A549 (cell line): ENCODE measurements around the gene MS4A18. TPM values are rescaled to one million over a fixed set of nuclear protein-coding genes. Genes with fewer than 3 reads are reported as not detected.

Experiments used
- ATAC-seq, 2 experiments: fragments of 200-7000 bp in 1 of 2; fragments of >200 bp in 1 of 2; cut with Nextera tagmentation in 1 of 2; cut with Tn5 transposase in 1 of 2; 3 replicates each; pipeline versions ENCODE4 v1.8.0 to v1.9.1; 2018 to 2020; ENCODE audit warnings: mild to moderate bottlenecking in 1 of 2, moderate library complexity in 1 of 2
- CTCF ChIA-PET: fragments of 300-600 bp; sonication (Branson Sonifier 250); formaldehyde crosslinking; extraction: SDS; loops from one replicate; lab custom pipeline; 2021; ENCODE audit warnings: antibody characterized with exemption, inconsistent platforms; lab: Yijun Ruan, JAX
- POLR2A ChIA-PET: fragments of 350-600 bp; formaldehyde crosslinking; extraction: SDS; loops from one replicate; lab custom pipeline; 2021; ENCODE audit warnings: antibody characterized with exemption, inconsistent platforms; lab: Yijun Ruan, JAX
- DNase-seq, 2 experiments: peaks; one replicate each; pipeline versions ENCODE4 v3.0.0 to v3.0.0-alpha.2; 2011 to 2016; ENCODE audit warnings: low read depth in 1 of 2, low spot score in 1 of 2
- FAIRE-seq: peaks from 2 replicates; lab custom pipeline; 2011; peaks lifted over from hg19 to GRCh38; lab: Jason Lieb, UNC
- H3K27ac ChIP-seq, 2 experiments: fragments of >200 bp; sonication (Bioruptor Twin); formaldehyde crosslinking; 3 replicates each; pipeline ENCODE4 v1.5.1; 2016 to 2017
- H3K4me1 ChIP-seq: fragments of >200 bp; sonication (Bioruptor Twin); formaldehyde crosslinking; 3 replicates; pipeline ENCODE4 v1.6.1; 2016
- H3K4me2 ChIP-seq: fragments of >200 bp; sonication (Bioruptor Twin); formaldehyde crosslinking; 3 replicates; pipeline ENCODE4 v1.6.1; 2016
- H3K4me3 ChIP-seq: fragments of >200 bp; sonication (Bioruptor Twin); formaldehyde crosslinking; 3 replicates; pipeline ENCODE4 v1.5.1; 2016
- H3K9me3 ChIP-seq: fragments of >200 bp; sonication (Bioruptor Twin); formaldehyde crosslinking; 3 replicates; pipeline ENCODE4 v1.6.1; 2016
- BHLHE40 ChIP-seq: IDR thresholded peaks from 2 replicates; pipeline ENCODE4 v1.6.1; 2012; ENCODE audit warnings: low read depth, low read length, inconsistent platforms
- CBX2 ChIP-seq: fragments of 200-600 bp; sonication (generic); IDR thresholded peaks from 2 replicates; pipeline ENCODE4 v1.6.1; 2016; ENCODE audit warnings: low read depth, mild to moderate bottlenecking, borderline replicate concordance
- CEBPB ChIP-seq, 2 experiments: fragments of >200 bp in 1 of 2; sonication (Bioruptor Twin) in 1 of 2; formaldehyde crosslinking in 1 of 2; IDR thresholded peaks; 2 replicates each; pipeline ENCODE4 v1.6.1; 2012 to 2016
- CHD2 ChIP-seq: fragments of 150-350 bp; IDR thresholded peaks from 2 replicates; pipeline ENCODE4 v1.6.1; 2014; ENCODE audit warnings: low read length; ENCODE audit not compliant: partially characterized antibody
- CHD4 ChIP-seq: fragments of 200-600 bp; sonication (generic); IDR thresholded peaks from 2 replicates; pipeline ENCODE4 v1.6.1; 2016; ENCODE audit warnings: antibody characterized with exemption, mild to moderate bottlenecking, borderline replicate concordance
- ELK1 ChIP-seq: fragments of 150-350 bp; IDR thresholded peaks from 2 replicates; pipeline ENCODE4 v1.6.1; 2014; ENCODE audit warnings: low read depth, mild to moderate bottlenecking, low read length
- EP300 ChIP-seq, 2 experiments: fragments of >200 bp; sonication (Bioruptor Twin); formaldehyde crosslinking; IDR thresholded peaks; 2 replicates in 1 of 2; 3 replicates in 1 of 2; pipeline ENCODE4 v1.6.1; 2016 to 2017
- FOSB ChIP-seq: fragments of 250-450 bp; sonication (Bioruptor Pico); IDR thresholded peaks from 2 replicates; pipeline ENCODE4 v1.5.0; 2020; ENCODE audit warnings: mild to moderate bottlenecking, moderate library complexity
- FOXS1 ChIP-seq: fragments of 250-450 bp; sonication (Bioruptor Pico); IDR thresholded peaks from 2 replicates; pipeline ENCODE4 v1.5.0; 2020; ENCODE audit warnings: mild to moderate bottlenecking, moderate library complexity
- GATA3 ChIP-seq: IDR thresholded peaks from 2 replicates; pipeline ENCODE4 v1.6.1; 2012; ENCODE audit warnings: borderline replicate concordance
- HOXA7 ChIP-seq: fragments of 250-450 bp; sonication (Bioruptor Pico); IDR thresholded peaks from 2 replicates; pipeline ENCODE4 v1.5.0; 2020; ENCODE audit warnings: mild to moderate bottlenecking, moderate library complexity
- HOXB13 ChIP-seq: fragments of 250-450 bp; sonication (Bioruptor Pico); IDR thresholded peaks from 2 replicates; pipeline ENCODE4 v1.5.0; 2020; ENCODE audit warnings: low read depth, mild to moderate bottlenecking, moderate library complexity
- HOXB5 ChIP-seq: fragments of 250-450 bp; sonication (Bioruptor Pico); IDR thresholded peaks from 2 replicates; pipeline ENCODE4 v1.5.0; 2020; ENCODE audit warnings: mild to moderate bottlenecking, moderate library complexity
- JUNB ChIP-seq: fragments of >200 bp; sonication (Bioruptor Twin); formaldehyde crosslinking; IDR thresholded peaks from 2 replicates; pipeline ENCODE4 v1.6.1; 2016
- KDM5A ChIP-seq: fragments of 200-600 bp; sonication (generic); IDR thresholded peaks from 2 replicates; pipeline ENCODE4 v1.6.1; 2016; ENCODE audit warnings: antibody characterized with exemption, mild to moderate bottlenecking
- NFE2L2 ChIP-seq: fragments of 150-350 bp; conservative IDR thresholded peaks from 2 replicates; pipeline ENCODE4 v1.6.1; 2014; ENCODE audit warnings: low read length
- PHF8 ChIP-seq: fragments of 200-600 bp; sonication (generic); IDR thresholded peaks from 2 replicates; pipeline ENCODE4 v1.6.1; 2016; ENCODE audit warnings: low read depth, mild to moderate bottlenecking, antibody characterized with exemption, moderate library complexity, borderline replicate concordance
- SREBF2 ChIP-seq: fragments of 450-650 bp; IDR thresholded peaks from 2 replicates; pipeline ENCODE4 v1.6.1; 2014; ENCODE audit warnings: mild to moderate bottlenecking, moderate library complexity
- TFCP2L1 ChIP-seq: fragments of 250-450 bp; sonication (Bioruptor Pico); IDR thresholded peaks from 2 replicates; pipeline ENCODE4 v1.5.0; 2021; ENCODE audit warnings: mild to moderate bottlenecking
- ZFP36 ChIP-seq: fragments of 450-650 bp; IDR thresholded peaks from 2 replicates; pipeline ENCODE4 v1.6.1; 2014; ENCODE audit warnings: borderline replicate concordance; ENCODE audit not compliant: partially characterized antibody
- ZNF302 ChIP-seq: fragments of 250-450 bp; sonication (Bioruptor Pico); IDR thresholded peaks from 2 replicates; pipeline ENCODE4 v1.9.0; 2021; ENCODE audit warnings: inconsistent platforms, mild to moderate bottlenecking, moderate library complexity
- WGBS: methylation state at CpG from one replicate; pipeline ENCODE4 v1.1.6; 2017; ENCODE audit errors: missing lambda C conversion rate; 5-methylcytosine and 5-hydroxymethylcytosine counted together
- polyA plus RNA-seq, 4 experiments: library from polyadenylated mRNA; depleted of rRNA in 3 of 4; stranded (reverse); fragments of >200 nt; fragmentation: RNase III in 1 of 4; extraction: RNeasy Plus Mini Kit Qiagen cat#74134 plus additional on column Dnase treatment in 1 of 4; gene quantifications; 2 replicates in 3 of 4; 3 replicates in 1 of 4; pipeline ENCODE4 v1.2.3, GENCODE V29; 2011 to 2017
- TF ChIP-seq, protein P1 (sequence below): fragments of 450-650 bp; IDR thresholded peaks from 2 replicates; pipeline ENCODE4 v1.6.1; 2014; ENCODE audit warnings: antibody characterized with exemption
- TF ChIP-seq, protein P2 (sequence below): fragments of 200-600 bp; sonication (generic); IDR thresholded peaks from 2 replicates; pipeline ENCODE4 v1.6.1; 2016; ENCODE audit warnings: antibody characterized with exemption, mild to moderate bottlenecking, moderate library complexity

Gene MS4A18
- polyA plus RNA-seq, 2 of the 4 experiments (the other 2 are of a cell fraction): not detected

DNA sequence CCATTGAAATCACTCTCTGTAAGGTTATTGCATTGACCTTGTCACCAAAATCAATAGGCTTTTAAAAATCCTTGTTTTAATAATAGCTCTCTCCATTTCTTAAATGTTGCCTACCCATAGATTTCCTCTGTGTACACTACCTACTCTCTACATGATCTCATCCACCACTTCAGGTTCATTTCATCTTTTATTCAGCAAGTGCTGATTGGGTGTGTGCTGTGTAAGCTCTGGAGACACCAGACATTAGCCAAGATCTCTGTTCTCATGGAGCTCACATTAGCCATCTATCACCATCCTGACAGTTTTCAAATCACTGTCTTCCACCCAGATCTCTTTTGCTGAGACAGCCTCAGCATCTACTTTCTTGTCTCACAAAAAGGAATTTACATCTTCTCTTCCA, 56.3 kb downstream of the MS4A18 start:
- ChIA-PET CTCF (interaction anchor here (1.2 to 9.1 kb wide), 5 partner anchors 16 to 116 kb away, joined by 3 to 129 read pairs (median 14); no protein-coding TSS in a partner anchor), POLR2A (no interaction called here)
- no peak for FAIRE-seq

GRCh38 chr11:60781286-60781980, 56.9 kb downstream of the MS4A18 start:
- ChIA-PET POLR2A (no interaction called here), CTCF (interaction anchor here (1.0 to 9.1 kb wide), 6 partner anchors 8 to 116 kb away, joined by 3 to 129 read pairs (median 8); no protein-coding TSS in a partner anchor)
- H3K27ac ChIP-seq: no peak overlapping the region
- WGBS: 34% methylated on average over 7 of the region's 7 CpGs
- no peaks in the 10 kb centered on the region for H3K9me3 ChIP-seq
- H3K4me3 ChIP-seq: no peak overlapping the region
- no peak for DNase-seq
- peaks cover 5% of the 10 kb centered on the region; the same call in 1 of the 3 replicates for H3K4me1 ChIP-seq
- no peak for ATAC-seq
- no peak for TF ChIP-seq HOXB5 (CRISPR knock-in tag)
- TF ChIP-seq HOXA7 (CRISPR knock-in tag): no peak
- TF ChIP-seq BHLHE40: no peak
- TF ChIP-seq ZNF302: no peak
- no peak for TF ChIP-seq HOXB13 (CRISPR knock-in tag)
- TF ChIP-seq FOXS1 (CRISPR knock-in tag): no peak
- TF ChIP-seq, protein P1, sequence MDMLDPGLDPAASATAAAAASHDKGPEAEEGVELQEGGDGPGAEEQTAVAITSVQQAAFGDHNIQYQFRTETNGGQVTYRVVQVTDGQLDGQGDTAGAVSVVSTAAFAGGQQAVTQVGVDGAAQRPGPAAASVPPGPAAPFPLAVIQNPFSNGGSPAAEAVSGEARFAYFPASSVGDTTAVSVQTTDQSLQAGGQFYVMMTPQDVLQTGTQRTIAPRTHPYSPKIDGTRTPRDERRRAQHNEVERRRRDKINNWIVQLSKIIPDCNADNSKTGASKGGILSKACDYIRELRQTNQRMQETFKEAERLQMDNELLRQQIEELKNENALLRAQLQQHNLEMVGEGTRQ: no peak
- H3K4me2 ChIP-seq: no peak overlapping the region
- no peak for FAIRE-seq

More for the DNA sequence above, 56.3 kb downstream of the MS4A18 start:
- Histone ChIP-seq H3K4me1 (peaks cover 5% of the 10 kb centered on the region; the same call in 1 of the 3 replicates), H3K4me2 (no peak overlapping the region), H3K4me3 (no peak overlapping the region), H3K9me3 (no peaks in the 10 kb centered on the region), H3K27ac (no peak overlapping the region)
- no peak for TF ChIP-seq NFE2L2
- TF ChIP-seq JUNB: no peak
- ATAC-seq: no peak
- no peak for DNase-seq

DNA sequence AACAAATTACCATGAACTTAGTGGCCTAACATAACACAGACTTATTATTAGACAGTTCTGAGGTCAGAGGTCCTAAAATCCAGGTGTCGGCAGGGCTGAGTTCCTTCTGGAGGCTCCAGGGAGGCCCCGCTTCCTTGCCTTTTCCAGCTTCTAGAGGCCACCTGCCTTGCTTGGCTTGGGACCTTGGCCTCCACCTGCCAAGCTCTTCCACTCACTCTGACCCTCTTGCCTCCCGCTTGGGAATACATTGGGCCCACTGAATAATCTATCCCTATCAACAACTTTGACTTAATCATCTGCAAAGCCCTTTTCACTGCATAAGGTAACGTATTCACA, 57.4 kb downstream of the MS4A18 start:
- FAIRE-seq (no peak), DNase-seq (no peak), ATAC-seq (no peak)
- CTCF ChIA-PET: interaction anchor here (1.0 to 9.1 kb wide), 5 partner anchors 9 to 107 kb away, joined by 3 to 129 read pairs (median 3); no protein-coding TSS in a partner anchor
- Histone ChIP-seq H3K4me2 (no peak overlapping the region), H3K9me3 (no peaks in the 10 kb centered on the region), H3K4me3 (no peak overlapping the region), H3K27ac (no peak overlapping the region), H3K4me1 (peaks cover 5% of the 10 kb centered on the region; the same call in 1 of the 3 replicates)
- POLR2A ChIA-PET: interaction anchor here (0.6 kb wide), 1 partner anchor 106 kb away, joined by 5 read pairs; no protein-coding TSS in a partner anchor
- TF ChIP-seq CBX2 (no peak), ELK1 (no peak), HOXB13 (CRISPR knock-in tag) (no peak), CHD4 (no peak), FOSB (CRISPR knock-in tag) (no peak)
- 80% methylated on average over 4 of the region's 4 CpGs for WGBS

DNA sequence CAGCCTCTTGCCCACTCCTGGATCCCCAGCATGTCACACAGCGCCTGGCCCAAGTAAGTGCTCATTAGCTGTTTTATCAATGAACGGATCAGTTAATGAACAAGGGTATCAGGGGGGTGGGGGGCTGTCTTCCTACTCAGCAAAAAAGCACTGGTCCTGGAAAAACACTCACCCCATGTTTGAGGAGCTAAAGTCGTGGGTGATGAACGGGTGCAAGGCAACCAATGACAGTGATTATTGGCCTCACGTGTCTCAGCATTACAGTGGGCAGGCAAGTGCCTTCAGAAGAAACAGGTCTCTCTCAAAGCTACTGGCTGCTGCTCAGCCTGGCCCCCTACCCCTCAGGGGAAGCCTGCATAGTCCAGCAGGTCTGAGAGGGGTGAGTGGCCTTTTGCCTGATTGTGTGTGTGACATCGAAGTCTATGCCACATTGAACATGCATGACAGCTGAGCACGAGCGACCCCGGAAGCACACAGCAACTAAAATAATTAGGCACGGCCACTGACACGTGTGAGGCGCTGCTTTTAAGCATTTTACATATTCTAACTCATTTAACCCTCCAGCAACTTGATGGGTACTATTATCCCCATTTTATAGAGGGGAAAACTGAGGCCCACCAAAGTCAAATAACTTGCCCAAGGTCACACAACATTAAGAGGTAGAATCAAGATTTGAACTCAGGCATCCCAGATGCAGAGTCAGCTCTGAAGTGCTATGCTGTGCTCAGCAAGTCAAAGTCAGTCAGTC, 58.0 kb downstream of the MS4A18 start:
- POLR2A ChIA-PET: interaction anchor here (0.6 kb wide), 1 partner anchor 105 kb away, joined by 5 read pairs; no protein-coding TSS in a partner anchor
- TF ChIP-seq CEBPB (IDR thresholded peaks at IDR 0.05): no peak
- no peak for TF ChIP-seq HOXB13 (CRISPR knock-in tag)
- no peak for TF ChIP-seq EP300 (IDR thresholded peaks at IDR 0.05)
- TF ChIP-seq GATA3: no peak
- TF ChIP-seq SREBF2: no peak
- TF ChIP-seq, protein P2, sequence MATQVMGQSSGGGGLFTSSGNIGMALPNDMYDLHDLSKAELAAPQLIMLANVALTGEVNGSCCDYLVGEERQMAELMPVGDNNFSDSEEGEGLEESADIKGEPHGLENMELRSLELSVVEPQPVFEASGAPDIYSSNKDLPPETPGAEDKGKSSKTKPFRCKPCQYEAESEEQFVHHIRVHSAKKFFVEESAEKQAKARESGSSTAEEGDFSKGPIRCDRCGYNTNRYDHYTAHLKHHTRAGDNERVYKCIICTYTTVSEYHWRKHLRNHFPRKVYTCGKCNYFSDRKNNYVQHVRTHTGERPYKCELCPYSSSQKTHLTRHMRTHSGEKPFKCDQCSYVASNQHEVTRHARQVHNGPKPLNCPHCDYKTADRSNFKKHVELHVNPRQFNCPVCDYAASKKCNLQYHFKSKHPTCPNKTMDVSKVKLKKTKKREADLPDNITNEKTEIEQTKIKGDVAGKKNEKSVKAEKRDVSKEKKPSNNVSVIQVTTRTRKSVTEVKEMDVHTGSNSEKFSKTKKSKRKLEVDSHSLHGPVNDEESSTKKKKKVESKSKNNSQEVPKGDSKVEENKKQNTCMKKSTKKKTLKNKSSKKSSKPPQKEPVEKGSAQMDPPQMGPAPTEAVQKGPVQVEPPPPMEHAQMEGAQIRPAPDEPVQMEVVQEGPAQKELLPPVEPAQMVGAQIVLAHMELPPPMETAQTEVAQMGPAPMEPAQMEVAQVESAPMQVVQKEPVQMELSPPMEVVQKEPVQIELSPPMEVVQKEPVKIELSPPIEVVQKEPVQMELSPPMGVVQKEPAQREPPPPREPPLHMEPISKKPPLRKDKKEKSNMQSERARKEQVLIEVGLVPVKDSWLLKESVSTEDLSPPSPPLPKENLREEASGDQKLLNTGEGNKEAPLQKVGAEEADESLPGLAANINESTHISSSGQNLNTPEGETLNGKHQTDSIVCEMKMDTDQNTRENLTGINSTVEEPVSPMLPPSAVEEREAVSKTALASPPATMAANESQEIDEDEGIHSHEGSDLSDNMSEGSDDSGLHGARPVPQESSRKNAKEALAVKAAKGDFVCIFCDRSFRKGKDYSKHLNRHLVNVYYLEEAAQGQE: no peak
- no peak for TF ChIP-seq KDM5A
- TF ChIP-seq CHD4: no peak
- no peak for TF ChIP-seq TFCP2L1 (CRISPR knock-in tag)
- no peak for TF ChIP-seq ZFP36
- TF ChIP-seq PHF8: no peak
- no peak for TF ChIP-seq CHD2

More for the DNA sequence above, 58.0 kb downstream of the MS4A18 start:
- CTCF ChIA-PET: interaction anchor here (1.0 to 1.6 kb wide), 4 partner anchors 9 to 106 kb away, joined by 3 to 7 read pairs (median 3); no protein-coding TSS in a partner anchor
- FAIRE-seq (no peak), ATAC-seq (no peak), DNase-seq (no peak)
- Histone ChIP-seq H3K4me1 (peaks cover 3% of the 10 kb centered on the region; the same call in 1 of the 3 replicates), H3K4me2 (no peak overlapping the region), H3K4me3 (no peak overlapping the region), H3K27ac (no peak overlapping the region), H3K9me3 (no peaks in the 10 kb centered on the region)
- 38% methylated on average over 12 of the region's 12 CpGs for WGBS
